ENCODE results near the gene DENND1A. TPM values are rescaled to one million over a fixed set of nuclear protein-coding genes. Genes with fewer than 3 reads are reported as not detected.

DENND1A gene
- polyA plus RNA-seq, 2 of the 4 experiments (the other 2 are of a cell fraction) = 15.1 to 21.9 TPM

DNA sequence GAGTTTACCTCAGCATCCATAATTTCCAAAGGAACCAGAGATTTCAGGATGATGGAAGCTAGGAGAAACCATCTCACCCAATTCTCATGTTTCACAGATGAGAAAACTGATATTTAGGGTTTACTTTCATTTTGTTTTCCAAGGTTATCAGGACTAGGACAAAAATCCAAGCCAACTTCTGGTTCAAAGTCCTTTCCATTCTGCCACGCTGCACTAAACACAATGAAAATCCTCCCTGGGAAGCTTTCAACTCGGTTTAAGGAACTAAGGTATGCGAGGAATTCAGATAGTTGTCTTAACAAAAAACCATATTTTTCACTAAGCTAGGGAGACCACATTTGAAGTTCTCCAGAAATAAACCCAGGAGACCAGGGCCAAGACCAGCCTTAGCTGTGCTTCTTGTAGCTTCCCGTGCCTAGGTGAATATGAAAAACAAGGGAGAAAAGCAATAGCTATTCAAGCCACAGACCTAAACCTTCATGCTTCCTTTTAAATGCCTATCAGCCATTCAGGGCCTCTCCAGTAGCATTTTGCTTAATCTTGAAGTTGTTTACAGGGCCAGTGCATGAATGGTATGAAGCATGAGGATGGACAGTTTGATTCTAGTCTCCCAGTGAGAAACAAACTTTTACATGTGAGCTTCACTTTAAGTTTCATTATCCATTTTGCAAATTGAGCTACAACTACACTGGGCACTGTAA is 167.9 kb downstream of the DENND1A start:
- Histone ChIP-seq H3K27ac (no peak overlapping the region), H3K9me3 (no peaks in the 10 kb centered on the region), H3K4me1 (peaks cover 6% of the 10 kb centered on the region; the same call in 2 of the 3 replicates), H3K4me3 (no peak overlapping the region), H3K4me2 (0 out of 3 replicates have a peak overlapping the region, but pooled peaks have one; percentile 6)
- no peak for DNase-seq (ENCODE audit: low read depth in 1 of 2, low spot score in 1 of 2)
- no peak for FAIRE-seq
- no peak for ATAC-seq
- WGBS (ENCODE audit: missing lambda C conversion rate) = 79% methylated on average over 4 of the region's 4 CpGs
- CTCF ChIA-PET = interaction anchor here (0.6 to 1.3 kb wide), 3 partner anchors 12 to 46 kb away, joined by 3 to 5 read pairs (median 3); no protein-coding TSS in a partner anchor
- TF ChIP-seq RCOR1 (IDR thresholded peaks at IDR 0.05; ENCODE audit: low read depth, low read length) (no peak), HOXB13 (CRISPR knock-in tag; IDR thresholded peaks at IDR 0.05; ENCODE audit: low read depth) (no peak), HEYL (CRISPR knock-in tag; IDR thresholded peaks at IDR 0.05) (no peak), ZSCAN20 (CRISPR knock-in tag; IDR thresholded peaks at IDR 0.05) (no peak), GATA3 (IDR thresholded peaks at IDR 0.05; ENCODE audit: borderline replicate concordance) (no peak), CBX8 (IDR thresholded peaks at IDR 0.05) (no peak), FOXS1 (CRISPR knock-in tag; IDR thresholded peaks at IDR 0.05) (no peak), BHLHE40 (IDR thresholded peaks at IDR 0.05; ENCODE audit: low read depth, low read length) (no peak), RAD21 (conservative IDR thresholded peaks at IDR 0.05 in 1 of 2, IDR thresholded peaks at IDR 0.05 in 1 of 2) (no peak), CBX2 (IDR thresholded peaks at IDR 0.05; ENCODE audit: borderline replicate concordance, low read depth) (no peak), PHF8 (IDR thresholded peaks at IDR 0.05; ENCODE audit: borderline replicate concordance, low read depth) (no peak)
- TF ChIP-seq, protein P1, sequence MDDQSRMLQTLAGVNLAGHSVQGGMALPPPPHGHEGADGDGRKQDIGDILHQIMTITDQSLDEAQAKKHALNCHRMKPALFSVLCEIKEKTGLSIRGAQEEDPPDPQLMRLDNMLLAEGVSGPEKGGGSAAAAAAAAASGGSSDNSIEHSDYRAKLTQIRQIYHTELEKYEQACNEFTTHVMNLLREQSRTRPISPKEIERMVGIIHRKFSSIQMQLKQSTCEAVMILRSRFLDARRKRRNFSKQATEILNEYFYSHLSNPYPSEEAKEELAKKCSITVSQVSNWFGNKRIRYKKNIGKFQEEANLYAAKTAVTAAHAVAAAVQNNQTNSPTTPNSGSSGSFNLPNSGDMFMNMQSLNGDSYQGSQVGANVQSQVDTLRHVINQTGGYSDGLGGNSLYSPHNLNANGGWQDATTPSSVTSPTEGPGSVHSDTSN (IDR thresholded peaks at IDR 0.05) = no peak
- TF ChIP-seq, protein P2, sequence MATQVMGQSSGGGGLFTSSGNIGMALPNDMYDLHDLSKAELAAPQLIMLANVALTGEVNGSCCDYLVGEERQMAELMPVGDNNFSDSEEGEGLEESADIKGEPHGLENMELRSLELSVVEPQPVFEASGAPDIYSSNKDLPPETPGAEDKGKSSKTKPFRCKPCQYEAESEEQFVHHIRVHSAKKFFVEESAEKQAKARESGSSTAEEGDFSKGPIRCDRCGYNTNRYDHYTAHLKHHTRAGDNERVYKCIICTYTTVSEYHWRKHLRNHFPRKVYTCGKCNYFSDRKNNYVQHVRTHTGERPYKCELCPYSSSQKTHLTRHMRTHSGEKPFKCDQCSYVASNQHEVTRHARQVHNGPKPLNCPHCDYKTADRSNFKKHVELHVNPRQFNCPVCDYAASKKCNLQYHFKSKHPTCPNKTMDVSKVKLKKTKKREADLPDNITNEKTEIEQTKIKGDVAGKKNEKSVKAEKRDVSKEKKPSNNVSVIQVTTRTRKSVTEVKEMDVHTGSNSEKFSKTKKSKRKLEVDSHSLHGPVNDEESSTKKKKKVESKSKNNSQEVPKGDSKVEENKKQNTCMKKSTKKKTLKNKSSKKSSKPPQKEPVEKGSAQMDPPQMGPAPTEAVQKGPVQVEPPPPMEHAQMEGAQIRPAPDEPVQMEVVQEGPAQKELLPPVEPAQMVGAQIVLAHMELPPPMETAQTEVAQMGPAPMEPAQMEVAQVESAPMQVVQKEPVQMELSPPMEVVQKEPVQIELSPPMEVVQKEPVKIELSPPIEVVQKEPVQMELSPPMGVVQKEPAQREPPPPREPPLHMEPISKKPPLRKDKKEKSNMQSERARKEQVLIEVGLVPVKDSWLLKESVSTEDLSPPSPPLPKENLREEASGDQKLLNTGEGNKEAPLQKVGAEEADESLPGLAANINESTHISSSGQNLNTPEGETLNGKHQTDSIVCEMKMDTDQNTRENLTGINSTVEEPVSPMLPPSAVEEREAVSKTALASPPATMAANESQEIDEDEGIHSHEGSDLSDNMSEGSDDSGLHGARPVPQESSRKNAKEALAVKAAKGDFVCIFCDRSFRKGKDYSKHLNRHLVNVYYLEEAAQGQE (IDR thresholded peaks at IDR 0.05) = no peak
- TF ChIP-seq, protein P3, sequence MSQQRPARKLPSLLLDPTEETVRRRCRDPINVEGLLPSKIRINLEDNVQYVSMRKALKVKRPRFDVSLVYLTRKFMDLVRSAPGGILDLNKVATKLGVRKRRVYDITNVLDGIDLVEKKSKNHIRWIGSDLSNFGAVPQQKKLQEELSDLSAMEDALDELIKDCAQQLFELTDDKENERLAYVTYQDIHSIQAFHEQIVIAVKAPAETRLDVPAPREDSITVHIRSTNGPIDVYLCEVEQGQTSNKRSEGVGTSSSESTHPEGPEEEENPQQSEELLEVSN (IDR thresholded peaks at IDR 0.05; ENCODE audit: borderline replicate concordance, low read depth) = no peak
- TF ChIP-seq, protein P4, sequence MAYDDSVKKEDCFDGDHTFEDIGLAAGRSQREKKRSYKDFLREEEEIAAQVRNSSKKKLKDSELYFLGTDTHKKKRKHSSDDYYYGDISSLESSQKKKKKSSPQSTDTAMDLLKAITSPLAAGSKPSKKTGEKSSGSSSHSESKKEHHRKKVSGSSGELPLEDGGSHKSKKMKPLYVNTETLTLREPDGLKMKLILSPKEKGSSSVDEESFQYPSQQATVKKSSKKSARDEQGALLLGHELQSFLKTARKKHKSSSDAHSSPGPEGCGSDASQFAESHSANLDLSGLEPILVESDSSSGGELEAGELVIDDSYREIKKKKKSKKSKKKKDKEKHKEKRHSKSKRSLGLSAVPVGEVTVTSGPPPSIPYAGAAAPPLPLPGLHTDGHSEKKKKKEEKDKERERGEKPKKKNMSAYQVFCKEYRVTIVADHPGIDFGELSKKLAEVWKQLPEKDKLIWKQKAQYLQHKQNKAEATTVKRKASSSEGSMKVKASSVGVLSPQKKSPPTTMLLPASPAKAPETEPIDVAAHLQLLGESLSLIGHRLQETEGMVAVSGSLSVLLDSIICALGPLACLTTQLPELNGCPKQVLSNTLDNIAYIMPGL (CRISPR knock-in tag; IDR thresholded peaks at IDR 0.05; ENCODE audit: borderline replicate concordance) = no peak
- POLR2A ChIA-PET = no interaction called here

DNA sequence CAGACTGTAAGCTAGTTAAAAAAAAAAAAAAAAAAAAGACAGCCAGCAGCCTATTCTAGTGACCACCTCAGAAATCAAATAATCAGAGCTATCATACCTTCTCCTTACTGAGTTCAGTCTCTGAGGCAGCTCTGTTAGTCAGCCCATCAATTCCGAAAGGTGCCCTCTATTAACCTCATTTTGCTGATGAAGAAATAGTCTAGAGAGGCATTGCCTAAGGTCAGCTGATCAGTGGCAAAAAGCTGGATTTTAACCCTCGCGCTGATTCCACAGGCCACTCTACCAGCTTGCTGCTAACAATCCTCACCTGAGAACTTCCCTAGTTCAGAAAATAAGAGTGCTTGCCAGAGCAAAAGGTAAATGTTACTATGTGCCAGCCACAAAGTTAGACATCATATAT is 172.0 kb downstream of the DENND1A start:
- Histone ChIP-seq H3K27ac (no peak overlapping the region), H3K4me2 (no peak overlapping the region), H3K9me3 (no peaks in the 10 kb centered on the region), H3K4me1 (peaks cover 6% of the 10 kb centered on the region; the same call in 2 of the 3 replicates), H3K4me3 (no peak overlapping the region)
- POLR2A ChIA-PET = no interaction called here
- TF ChIP-seq EHF (CRISPR knock-in tag; IDR thresholded peaks at IDR 0.05) (no peak), ZFP36 (IDR thresholded peaks at IDR 0.05; ENCODE audit: borderline replicate concordance, partially characterized antibody) (no peak), GATA3 (IDR thresholded peaks at IDR 0.05; ENCODE audit: borderline replicate concordance) (no peak), HDAC2 (IDR thresholded peaks at IDR 0.05) (no peak), CEBPB (IDR thresholded peaks at IDR 0.05) (no peak), CHD4 (IDR thresholded peaks at IDR 0.05; ENCODE audit: borderline replicate concordance) (no peak), NFE2L2 (conservative IDR thresholded peaks at IDR 0.05; ENCODE audit: low read length) (no peak), KDM5A (IDR thresholded peaks at IDR 0.05) (no peak), HOXB13 (CRISPR knock-in tag; IDR thresholded peaks at IDR 0.05; ENCODE audit: low read depth) (no peak), BHLHE40 (IDR thresholded peaks at IDR 0.05; ENCODE audit: low read depth, low read length) (no peak), JUN (IDR thresholded peaks at IDR 0.05) (no peak), EP300 (IDR thresholded peaks at IDR 0.05) (no peak), TP53 (CRISPR knock-in tag; IDR thresholded peaks at IDR 0.05) (no peak), EHMT2 (IDR thresholded peaks at IDR 0.05; ENCODE audit: low read depth) (no peak)
- TF ChIP-seq, protein P3 (IDR thresholded peaks at IDR 0.05; ENCODE audit: borderline replicate concordance, low read depth) = no peak
- TF ChIP-seq, protein P5, sequence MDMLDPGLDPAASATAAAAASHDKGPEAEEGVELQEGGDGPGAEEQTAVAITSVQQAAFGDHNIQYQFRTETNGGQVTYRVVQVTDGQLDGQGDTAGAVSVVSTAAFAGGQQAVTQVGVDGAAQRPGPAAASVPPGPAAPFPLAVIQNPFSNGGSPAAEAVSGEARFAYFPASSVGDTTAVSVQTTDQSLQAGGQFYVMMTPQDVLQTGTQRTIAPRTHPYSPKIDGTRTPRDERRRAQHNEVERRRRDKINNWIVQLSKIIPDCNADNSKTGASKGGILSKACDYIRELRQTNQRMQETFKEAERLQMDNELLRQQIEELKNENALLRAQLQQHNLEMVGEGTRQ (IDR thresholded peaks at IDR 0.05) = no peak
- CTCF ChIA-PET = interaction anchor here (0.5 to 2.1 kb wide), 6 partner anchors 13 to 453 kb away, joined by 3 to 8 read pairs (median 4); no protein-coding TSS in a partner anchor
- no peak for FAIRE-seq
- no peak for DNase-seq (ENCODE audit: low read depth in 1 of 2, low spot score in 1 of 2)
- no peak for ATAC-seq
- 89% methylated on average over 3 of the region's 3 CpGs for WGBS (ENCODE audit: missing lambda C conversion rate)
